Activated B cell treated with CpG ODN at 0.5 μM for 24 hours (primary cell): Measurements from ENCODE around the gene ROR2. TPM values are rescaled to one million over a fixed set of nuclear protein-coding genes. Genes with fewer than 3 reads are reported as not detected.
"Not testable (repeated sequence)": the region's sequence is repeated elsewhere in the genome, so short reads cannot be mapped to it uniquely, and the experiment has no call there.

Source experiments
- ATAC-seq: fragments of 200-7000 bp; cut with Tn5 transposase; one replicate; pipeline ENCODE4 v1.10.0; 2021; ENCODE audit warnings: low read depth, mild to moderate bottlenecking, moderate library complexity
- CTCF ChIA-PET: fragments of 350-600 bp; sonication (Branson Sonifier 250); formaldehyde crosslinking; loops from one replicate; lab custom pipeline; 2021; ENCODE audit warnings: antibody characterized with exemption; lab: Charles Lee
- POLR2A ChIA-PET: fragments of 350-600 bp; sonication (Branson Sonifier 250); formaldehyde crosslinking; loops from one replicate; lab custom pipeline; 2021; ENCODE audit warnings: antibody characterized with exemption; lab: Charles Lee
- DNase-seq: peaks from one replicate; pipeline ENCODE4 v3.0.0; 2022
- H3K27ac Mint-ChIP-seq: one replicate; pipeline ENCODE4 v1.8.0; 2020; ENCODE audit warnings: mixed read lengths
- H3K27me3 Mint-ChIP-seq: one replicate; pipeline ENCODE4 v1.8.0; 2021; ENCODE audit warnings: mixed read lengths
- H3K36me3 Mint-ChIP-seq: one replicate; pipeline ENCODE4 v1.8.0; 2021; ENCODE audit warnings: low read depth, mixed read lengths
- H3K4me1 Mint-ChIP-seq: one replicate; pipeline ENCODE4 v1.8.0; 2021; ENCODE audit warnings: mixed read lengths
- H3K4me3 Mint-ChIP-seq: one replicate; pipeline ENCODE4 v1.8.0; 2020; ENCODE audit warnings: mild to moderate bottlenecking, mixed read lengths
- H3K9me3 Mint-ChIP-seq: one replicate; pipeline ENCODE4 v1.8.0; 2020; ENCODE audit warnings: mixed read lengths
- intact Hi-C: fragments of 100-400 bp; cut with micrococcal nuclease; formaldehyde crosslinking; loops from one replicate; pipeline ENCODE4 v1.15.1; 2024
- total RNA-seq: library from RNA; stranded (reverse); gene quantifications from 2 replicates; pipeline ENCODE4 v1.2.3, GENCODE V29; 2022
- TF ChIP-seq, protein P1 (sequence below): fragments of 200-600 bp; IDR thresholded peaks from one replicate; pipeline ENCODE4 v1.8.0; 2022; ENCODE audit warnings: antibody characterized with exemption, mild to moderate bottlenecking

The ROR2 gene
- total RNA-seq, 1 donor from 2014 or later, result not detected

GRCh38 chr9:91911657-91912056 is 38.4 kb downstream of the ROR2 start:
- peaks cover 15% of the 10 kb centered on the region for H3K27me3 Mint-ChIP-seq
- no peak for ATAC-seq
- intact Hi-C loops, result no loop called here
- H3K4me1 Mint-ChIP-seq, result peaks cover 1% of the 10 kb centered on the region
- H3K27ac Mint-ChIP-seq, result no peak overlapping the region
- TF ChIP-seq, protein P1, sequence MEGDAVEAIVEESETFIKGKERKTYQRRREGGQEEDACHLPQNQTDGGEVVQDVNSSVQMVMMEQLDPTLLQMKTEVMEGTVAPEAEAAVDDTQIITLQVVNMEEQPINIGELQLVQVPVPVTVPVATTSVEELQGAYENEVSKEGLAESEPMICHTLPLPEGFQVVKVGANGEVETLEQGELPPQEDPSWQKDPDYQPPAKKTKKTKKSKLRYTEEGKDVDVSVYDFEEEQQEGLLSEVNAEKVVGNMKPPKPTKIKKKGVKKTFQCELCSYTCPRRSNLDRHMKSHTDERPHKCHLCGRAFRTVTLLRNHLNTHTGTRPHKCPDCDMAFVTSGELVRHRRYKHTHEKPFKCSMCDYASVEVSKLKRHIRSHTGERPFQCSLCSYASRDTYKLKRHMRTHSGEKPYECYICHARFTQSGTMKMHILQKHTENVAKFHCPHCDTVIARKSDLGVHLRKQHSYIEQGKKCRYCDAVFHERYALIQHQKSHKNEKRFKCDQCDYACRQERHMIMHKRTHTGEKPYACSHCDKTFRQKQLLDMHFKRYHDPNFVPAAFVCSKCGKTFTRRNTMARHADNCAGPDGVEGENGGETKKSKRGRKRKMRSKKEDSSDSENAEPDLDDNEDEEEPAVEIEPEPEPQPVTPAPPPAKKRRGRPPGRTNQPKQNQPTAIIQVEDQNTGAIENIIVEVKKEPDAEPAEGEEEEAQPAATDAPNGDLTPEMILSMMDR, result no peak
- no peaks in the 10 kb centered on the region for H3K36me3 Mint-ChIP-seq
- POLR2A ChIA-PET, result interaction anchor here (0.6 kb wide), 1 partner anchor 94 kb away, joined by 5 read pairs; no protein-coding TSS in a partner anchor
- no peak for DNase-seq
- no peaks in the 10 kb centered on the region for H3K9me3 Mint-ChIP-seq
- no peak overlapping the region for H3K4me3 Mint-ChIP-seq
- CTCF ChIA-PET, result no interaction called here

GRCh38 chr9:91909256-91909655 is 40.8 kb downstream of the ROR2 start:
- H3K27me3 Mint-ChIP-seq, result peaks cover 12% of the 10 kb centered on the region
- H3K9me3 Mint-ChIP-seq, POLR2A ChIA-PET, H3K4me3 Mint-ChIP-seq, H3K4me1 Mint-ChIP-seq, DNase-seq, intact Hi-C loops, ATAC-seq, CTCF ChIA-PET, H3K27ac Mint-ChIP-seq, H3K36me3 Mint-ChIP-seq: not testable (repeated sequence)

- ATAC-seq, result no peak
- peaks cover 12% of the 10 kb centered on the region for H3K27me3 Mint-ChIP-seq
- TF ChIP-seq, protein P1, result no peak
- ChIA-PET CTCF (no interaction called here), POLR2A (no interaction called here)
- H3K27ac Mint-ChIP-seq, result no peak overlapping the region
- H3K4me3 Mint-ChIP-seq, result no peak overlapping the region
- peaks cover 1% of the 10 kb centered on the region for H3K4me1 Mint-ChIP-seq
- H3K9me3 Mint-ChIP-seq, result no peaks in the 10 kb centered on the region
- H3K36me3 Mint-ChIP-seq, result no peaks in the 10 kb centered on the region
- no peak for DNase-seq
- intact Hi-C loops, result no loop called here
These were observed 41.3 kb downstream of the ROR2 start for GRCh38 chr9:91908746-91909145.

GRCh38 chr9:91908293-91908623 is 41.8 kb downstream of the ROR2 start:
- CTCF ChIA-PET, result no interaction called here
- no peaks in the 10 kb centered on the region for H3K9me3 Mint-ChIP-seq
- POLR2A ChIA-PET, result no interaction called here
- H3K4me1 Mint-ChIP-seq, result peaks cover 1% of the 10 kb centered on the region
- no peak for ATAC-seq
- H3K36me3 Mint-ChIP-seq, result no peaks in the 10 kb centered on the region
- intact Hi-C loops, result no loop called here
- peaks cover 12% of the 10 kb centered on the region for H3K27me3 Mint-ChIP-seq
- no peak overlapping the region for H3K27ac Mint-ChIP-seq
- no peak for DNase-seq
- H3K4me3 Mint-ChIP-seq, result no peak overlapping the region
- TF ChIP-seq, protein P1, result no peak

GRCh38 chr9:91907484-91908292 is 42.3 kb downstream of the ROR2 start:
- no peaks in the 10 kb centered on the region for H3K36me3 Mint-ChIP-seq
- DNase-seq (no peak), ATAC-seq (no peak)
- H3K4me3 Mint-ChIP-seq, result no peak overlapping the region
- H3K4me1 Mint-ChIP-seq, result peaks cover 1% of the 10 kb centered on the region
- no peak overlapping the region for H3K27ac Mint-ChIP-seq
- intact Hi-C loops, result no loop called here
- ChIA-PET CTCF (no interaction called here), POLR2A (no interaction called here)
- peaks cover 12% of the 10 kb centered on the region for H3K27me3 Mint-ChIP-seq
- TF ChIP-seq, protein P1, result no peak
- no peaks in the 10 kb centered on the region for H3K9me3 Mint-ChIP-seq
